Activated CD4-positive, alpha-beta T cell treated with anti-CD3 and anti-CD28 coated beads, Interleukin-2, Interleukin-4, amounts not matched to agents 100 ng/mL and 50 ng/mL, durations not matched to agents 16 hours and 8 hours (primary cell): ENCODE results near the gene CMBL.

ENCODE experiments used
- DNase-seq: peaks from one replicate; pipeline ENCODE4 v3.0.0-alpha.2; 2020; ENCODE audit warnings: low spot score

The CMBL gene

GRCh38 chr5:10333154-10334006 is 25.7 kb upstream of the CMBL start:
- no peak for DNase-seq

GRCh38 chr5:10332301-10332700 is 24.6 kb upstream of the CMBL start:
- DNase-seq: no peak

DNA sequence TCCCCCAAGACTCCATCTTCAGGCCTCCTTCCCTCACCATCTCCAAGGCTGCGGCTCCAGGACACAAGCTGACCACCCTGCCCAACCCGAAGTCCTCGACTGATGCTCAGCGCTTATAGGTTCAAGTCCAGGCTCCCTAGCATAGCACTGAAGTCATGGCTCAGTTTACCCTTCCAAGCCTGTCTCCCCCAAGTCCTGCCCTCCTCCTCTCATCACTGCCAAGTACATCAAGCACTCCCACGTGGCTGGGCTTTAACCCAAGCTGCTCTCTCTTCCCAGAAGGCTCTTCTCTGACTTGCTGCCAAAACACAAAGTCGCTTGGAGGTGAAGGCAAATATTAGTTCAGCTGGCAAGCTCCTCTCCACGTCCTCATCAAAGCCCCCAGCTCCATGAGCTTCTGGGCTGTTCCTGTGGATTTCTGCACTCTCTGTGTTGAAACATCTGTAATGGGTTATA is 23.7 kb upstream of the CMBL start:
- DNase-seq: no peak

DNA sequence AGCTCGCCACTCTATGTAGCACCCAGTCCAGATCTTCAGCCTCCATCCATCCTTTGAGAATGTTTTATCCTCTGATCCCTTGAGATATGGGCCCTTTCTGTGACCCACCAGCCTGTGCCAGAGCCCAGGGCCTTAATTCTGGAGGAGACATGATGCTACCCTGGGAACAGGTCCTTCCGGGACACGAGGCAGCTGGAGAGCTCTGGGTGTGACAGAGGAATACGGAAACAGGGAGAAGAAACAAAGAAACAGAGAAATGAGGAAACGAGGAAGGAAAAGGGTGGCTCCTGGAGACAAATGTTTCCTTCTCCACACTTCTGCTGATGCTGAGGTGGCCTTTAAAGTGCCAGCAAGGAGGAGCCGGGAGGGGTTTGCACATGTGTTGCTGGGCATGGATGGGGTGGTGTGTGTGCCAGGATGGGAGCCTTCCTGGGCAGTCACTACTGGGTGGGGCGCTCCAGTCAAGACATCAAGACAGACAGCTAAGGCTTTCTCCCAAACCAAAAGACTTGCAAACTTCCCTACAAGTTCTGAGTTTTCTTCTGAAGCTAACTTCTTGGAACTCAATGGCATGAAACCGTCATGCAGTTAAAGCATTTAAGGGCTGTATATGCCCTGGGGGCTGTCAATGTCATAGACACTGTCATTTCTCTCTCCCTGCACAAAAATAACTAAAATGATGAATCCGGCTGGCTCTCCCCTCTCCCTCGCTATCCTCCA is 23.0 kb upstream of the CMBL start:
- DNase-seq: no peak

DNA sequence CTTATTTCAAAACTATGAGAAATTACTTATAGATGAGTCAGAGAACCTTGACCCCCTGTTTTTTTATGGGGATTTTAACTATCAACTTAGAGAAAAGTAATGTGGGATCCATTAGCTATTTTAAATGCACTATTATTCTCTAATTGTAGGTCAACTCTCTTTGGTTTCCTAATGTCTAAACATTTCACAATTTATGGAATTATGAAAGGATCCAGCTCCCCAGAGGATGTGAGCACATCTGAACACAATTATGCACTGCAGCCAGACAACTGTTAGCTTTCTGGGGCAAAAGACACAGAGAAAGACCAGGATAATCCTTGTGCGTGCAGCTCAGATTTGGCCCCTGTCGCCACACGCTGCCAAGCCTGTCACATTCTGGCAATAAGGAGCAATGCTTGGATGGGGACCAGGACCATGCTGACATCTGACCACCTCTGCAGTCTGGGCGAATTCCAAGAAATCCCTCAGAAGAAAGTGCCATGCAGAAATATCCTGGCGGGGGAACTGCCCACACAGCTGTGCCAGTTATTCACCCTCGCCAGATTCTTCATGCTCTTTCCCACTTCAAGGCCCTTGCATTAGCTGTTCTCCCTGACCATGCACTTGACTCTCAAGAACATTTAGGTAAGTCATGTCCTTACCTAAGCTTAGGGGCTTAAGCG is 22.2 kb upstream of the CMBL start:
- DNase-seq: no peak

DNA sequence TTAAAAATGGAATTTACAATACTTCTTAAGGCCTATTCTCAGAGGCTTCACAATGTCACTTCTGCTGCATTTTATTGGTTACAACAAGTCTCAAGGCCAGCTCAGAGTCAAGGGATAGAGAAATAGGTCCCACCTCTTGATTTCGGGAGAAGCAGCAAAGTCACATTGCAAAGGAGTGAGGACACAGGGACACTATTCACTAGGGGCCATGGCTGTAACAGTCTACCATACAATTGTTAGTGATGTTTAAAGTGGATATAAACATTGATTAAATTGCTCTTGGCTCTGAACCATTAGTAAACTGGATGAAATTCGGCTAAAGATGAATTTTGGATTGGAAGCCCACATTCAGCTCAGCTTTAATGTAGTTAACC is 21.7 kb upstream of the CMBL start:
- DNase-seq: no peak

GRCh38 chr5:10328323-10328722 is 20.6 kb upstream of the CMBL start:
- no peak for DNase-seq

- no peak for DNase-seq
Measured at GRCh38 chr5:10324518-10325370, 17.0 kb upstream of the CMBL start.

DNA sequence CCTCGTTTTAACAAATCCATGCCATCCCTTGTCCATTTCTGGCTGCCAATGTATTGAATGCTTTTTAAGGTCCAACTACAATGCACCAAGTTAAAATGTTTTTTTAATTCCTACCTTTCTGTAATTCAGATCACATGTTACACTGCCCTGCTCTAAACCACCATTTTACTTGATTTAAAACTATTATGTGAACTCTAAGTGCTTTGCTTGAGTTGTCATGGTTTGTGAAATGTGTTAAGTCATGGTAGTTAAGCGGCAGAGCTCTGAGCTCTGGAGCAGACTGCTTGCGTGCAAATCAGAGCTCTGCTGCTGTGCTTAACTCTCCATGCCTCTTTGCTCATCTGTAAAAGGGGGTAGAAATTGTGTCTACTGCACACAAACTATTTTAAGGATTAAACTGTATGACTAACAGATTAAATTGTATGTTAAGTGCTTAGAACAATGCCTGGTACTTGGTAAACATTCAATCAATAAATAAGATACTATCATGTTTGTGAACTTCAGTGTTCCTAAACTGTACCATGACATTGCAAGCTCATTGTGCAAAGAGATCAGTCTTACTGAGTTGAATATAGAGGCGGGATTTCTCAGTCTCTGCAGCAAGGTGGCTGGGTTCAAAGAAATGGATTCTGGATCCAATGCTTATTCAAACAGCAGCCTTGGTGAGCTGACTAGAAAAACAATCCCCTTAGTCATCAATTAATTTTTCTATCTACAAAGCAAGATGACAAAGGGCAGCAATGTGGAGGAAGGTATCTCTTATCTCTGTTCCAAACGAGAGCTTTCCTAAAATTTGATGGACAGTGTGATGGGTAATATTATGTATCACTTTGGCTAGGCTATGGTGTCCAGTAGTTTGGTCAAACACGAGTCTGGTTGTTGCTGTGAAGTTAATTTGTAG is 16.1 kb upstream of the CMBL start:
- no peak for DNase-seq

DNA sequence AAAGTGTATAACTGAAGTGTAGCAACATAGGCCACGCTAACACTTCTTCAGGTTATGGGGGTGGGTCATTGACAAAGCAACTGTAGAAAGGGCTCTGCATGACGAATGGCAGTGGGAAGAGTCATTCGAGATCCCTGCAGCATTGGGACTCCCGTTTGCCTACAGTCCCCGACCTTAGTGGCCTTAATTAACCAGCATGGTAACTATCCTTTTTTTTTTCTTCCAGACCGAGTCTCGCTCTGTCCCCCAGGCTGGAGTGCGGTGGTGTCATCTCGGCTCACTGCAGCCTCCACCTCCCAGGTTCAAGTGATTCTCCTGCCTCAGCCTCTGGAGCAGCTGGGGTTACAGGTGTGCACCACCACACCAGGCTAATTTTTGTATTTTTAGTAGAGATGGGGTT is 14.2 kb upstream of the CMBL start:
- DNase-seq: no peak

- DNase-seq: no peak
Measured at GRCh38 chr5:10320793-10321192, 13.1 kb upstream of the CMBL start.

GRCh38 chr5:10319202-10319851 is 11.6 kb upstream of the CMBL start:
- DNase-seq: no peak

GRCh38 chr5:10317825-10318682 is 10.4 kb upstream of the CMBL start:
- DNase-seq: peak; percentile 40

DNA sequence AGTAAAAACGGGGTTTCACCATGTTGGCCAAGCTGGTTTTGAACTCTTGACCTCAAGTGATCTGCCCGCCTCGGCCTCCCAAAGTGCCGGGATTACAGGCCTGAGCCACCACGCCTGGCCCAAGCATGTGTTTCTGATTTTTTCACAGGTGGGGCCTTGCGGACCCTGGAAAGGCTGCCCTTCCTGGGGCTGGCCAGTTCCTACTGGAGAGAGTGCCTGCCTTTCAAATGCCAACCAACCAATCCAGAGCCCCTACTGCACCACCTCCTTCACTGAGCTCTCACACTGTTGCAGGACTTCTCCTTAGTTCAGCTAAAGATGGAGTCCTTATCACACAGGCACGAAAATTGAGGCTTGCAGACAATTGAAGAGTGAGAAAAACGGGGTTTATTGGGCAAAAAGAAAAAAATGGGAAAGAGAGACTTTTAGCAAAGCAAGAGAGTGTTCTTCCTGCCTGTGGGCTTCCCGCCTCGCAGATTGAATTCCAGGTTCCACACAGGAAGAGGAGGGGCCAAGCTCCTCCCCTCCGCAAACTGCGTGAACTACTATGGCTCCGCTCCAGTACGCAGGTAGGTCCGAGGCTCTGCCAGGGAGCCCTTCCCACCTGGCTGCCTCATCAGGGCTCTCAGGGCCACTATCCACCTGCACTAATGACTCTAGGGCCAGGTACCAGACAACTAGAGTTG is 8.3 kb upstream of the CMBL start:
- no peak for DNase-seq

- DNase-seq: no peak
Measured at GRCh38 chr5:10315201-10315600, 7.5 kb upstream of the CMBL start.

GRCh38 chr5:10311595-10312425 is 4.1 kb upstream of the CMBL start:
- DNase-seq: no peak

GRCh38 chr5:10310835-10311570 is 3.3 kb upstream of the CMBL start:
- DNase-seq: peak; percentile 21
